Colonic mucosa (tissue), 4 donors: ENCODE results near the gene FIP1L1. TPM values are rescaled to one million over a fixed set of nuclear protein-coding genes. Genes with fewer than 3 reads are reported as not detected.

Experiments used
- DNase-seq: peaks from one replicate; pipeline ENCODE4 v3.0.0-alpha.2; 2020
- H3K27ac ChIP-seq: fragments of 200-600 bp; one replicate; pipeline ENCODE4 v1.8.0; 2021
- H3K27me3 ChIP-seq: fragments of 200-600 bp; one replicate; pipeline ENCODE4 v1.8.0; 2021
- H3K36me3 ChIP-seq: fragments of 200-600 bp; one replicate; pipeline ENCODE4 v1.8.0; 2021
- H3K4me1 ChIP-seq: fragments of 200-600 bp; one replicate; pipeline ENCODE4 v1.8.0; 2021; ENCODE audit warnings: mild to moderate bottlenecking
- H3K4me3 ChIP-seq: fragments of 200-600 bp; one replicate; pipeline ENCODE4 v1.8.0; 2021
- H3K9ac ChIP-seq, 2 donors: one replicate each; pipeline ENCODE4 v1.7.0; 2013; ENCODE audit warnings: control low read depth in 2 of 2, low read depth in 2 of 2, low read length in 2 of 2
- H3K9me3 ChIP-seq: fragments of 200-600 bp; one replicate; pipeline ENCODE4 v1.8.0; 2021
- CTCF ChIP-seq: fragments of 200-600 bp; IDR thresholded peaks from one replicate; pipeline ENCODE4 v1.8.0; 2022; ENCODE audit warnings: antibody characterized with exemption, mild to moderate bottlenecking
- intact Hi-C: fragments of 100-400 bp; cut with DNase I; formaldehyde crosslinking; loops from one replicate; pipeline ENCODE4 v1.14.1; 2022
- total RNA-seq, 2 donors: library from RNA; stranded (reverse); fragmentation: NEBNext Ultra II Directional in 1 of 2; extraction: Animal tissue kit (Norgen Biotek cat#: 25700) in 1 of 2; gene quantifications; one replicate each; pipeline ENCODE4 v1.2.1, GENCODE V29; 2021
- donor health status: healthy.
- donor health status: DM: no; HTN: no; CAD: no.
- donor health status: DM: no; HTN: no; CAD: no.

Gene FIP1L1
- total RNA-seq, 2 donors from 2014 or later, result 38.8 to 46.6 TPM

- no peaks in the 10 kb centered on the region for H3K27me3 ChIP-seq
- intact Hi-C loops, result loop anchor here (10.0 kb wide), 1 partner anchor 60 kb away; no protein-coding TSS in a partner anchor
- no peaks in the 10 kb centered on the region for H3K36me3 ChIP-seq
- H3K4me1 ChIP-seq, result no peaks in the 10 kb centered on the region
- H3K9ac ChIP-seq, result no peak overlapping the region
- no peaks in the 10 kb centered on the region for H3K9me3 ChIP-seq
- no peak overlapping the region for H3K4me3 ChIP-seq
- no peak overlapping the region for H3K27ac ChIP-seq
- no peak for DNase-seq
- no peak for TF ChIP-seq CTCF
Measured at GRCh38 chr4:53444954-53445353, 67.5 kb downstream of the FIP1L1 start.

GRCh38 chr4:53450773-53451172, 73.3 kb downstream of the FIP1L1 start:
- Histone ChIP-seq H3K27ac (no peak overlapping the region), H3K4me3 (no peak overlapping the region), H3K36me3 (no peaks in the 10 kb centered on the region), H3K9ac (no peak overlapping the region), H3K27me3 (no peaks in the 10 kb centered on the region), H3K4me1 (no peaks in the 10 kb centered on the region), H3K9me3 (no peaks in the 10 kb centered on the region)
- intact Hi-C loops, result no loop called here
- TF ChIP-seq CTCF, result no peak
- DNase-seq, result no peak

GRCh38 chr4:53453385-53453784, 75.9 kb downstream of the FIP1L1 start:
- Histone ChIP-seq H3K9me3 (no peaks in the 10 kb centered on the region), H3K27me3 (no peaks in the 10 kb centered on the region), H3K4me3 (no peak overlapping the region), H3K4me1 (no peaks in the 10 kb centered on the region), H3K9ac (no peak overlapping the region), H3K36me3 (no peaks in the 10 kb centered on the region), H3K27ac (no peak overlapping the region)
- DNase-seq, result no peak
- intact Hi-C loops, result no loop called here
- no peak for TF ChIP-seq CTCF

- peaks cover 5% of the 10 kb centered on the region for H3K36me3 ChIP-seq
- H3K9me3 ChIP-seq, result no peaks in the 10 kb centered on the region
- intact Hi-C loops, result no loop called here
- no peak overlapping the region for H3K9ac ChIP-seq
- no peak overlapping the region for H3K27ac ChIP-seq
- H3K4me3 ChIP-seq, result no peak overlapping the region
- no peaks in the 10 kb centered on the region for H3K4me1 ChIP-seq
- no peak for TF ChIP-seq CTCF
- no peak for DNase-seq
- H3K27me3 ChIP-seq, result no peaks in the 10 kb centered on the region
Measured at GRCh38 chr4:53455766-53456165, 78.3 kb downstream of the FIP1L1 start.

DNA sequence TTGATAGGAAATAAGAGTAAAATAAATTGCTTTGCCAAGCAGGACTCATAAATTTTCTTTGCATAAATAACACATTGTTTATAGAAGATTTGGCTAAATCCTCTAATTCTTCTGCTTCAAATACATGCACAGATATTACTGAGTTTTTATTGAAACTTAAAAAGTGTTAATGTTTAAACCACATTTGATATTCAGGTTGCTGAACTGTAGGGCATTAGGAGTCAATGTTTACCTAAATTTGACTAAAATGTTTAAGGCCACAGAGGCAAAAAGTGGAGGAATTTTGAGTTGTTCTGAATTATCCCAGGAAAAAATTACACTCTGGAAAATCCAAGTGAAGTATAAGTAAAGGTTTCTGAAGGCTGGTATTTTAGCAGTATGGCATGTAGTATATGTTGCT, 78.7 kb downstream of the FIP1L1 start:
- no peak for DNase-seq
- TF ChIP-seq CTCF, result no peak
- intact Hi-C loops, result no loop called here
- no peaks in the 10 kb centered on the region for H3K4me1 ChIP-seq
- H3K9ac ChIP-seq, result no peak overlapping the region
- H3K27me3 ChIP-seq, result no peaks in the 10 kb centered on the region
- H3K27ac ChIP-seq, result no peak overlapping the region
- no peaks in the 10 kb centered on the region for H3K9me3 ChIP-seq
- no peak overlapping the region for H3K4me3 ChIP-seq
- H3K36me3 ChIP-seq, result peaks cover 5% of the 10 kb centered on the region

GRCh38 chr4:53459548-53459947, 82.1 kb downstream of the FIP1L1 start:
- Histone ChIP-seq H3K4me1 (no peaks in the 10 kb centered on the region), H3K36me3 (peaks cover 5% of the 10 kb centered on the region), H3K9me3 (no peaks in the 10 kb centered on the region), H3K4me3 (no peak overlapping the region), H3K27ac (no peak overlapping the region), H3K9ac (no peak overlapping the region), H3K27me3 (no peaks in the 10 kb centered on the region)
- no peak for DNase-seq
- intact Hi-C loops, result no loop called here
- no peak for TF ChIP-seq CTCF
